ENCODE measurements around the gene DAND5. TPM values are rescaled to one million over a fixed set of nuclear protein-coding genes. Genes with fewer than 3 reads are reported as not detected.

The DAND5 gene
- total and polyA plus RNA-seq, 2 donors (not counting 1 experiment from before 2014, with no cell fraction given), result not detected

GRCh38 chr19:12994701-12995595, 25.6 kb downstream of the DAND5 start, which contains the start of gene NFIX:
Gene NFIX, plus strand, starts transcription at chr19:12995475. Its CDS starts 363 bp downstream, at chr19:12995838.
- peaks cover 0 to 24% (median 4%) of the 10 kb centered on the region in 4 experiments for H3K27me3 ChIP-seq (replicated peaks in 1 of 4; ENCODE audit: control extremely low read depth in 1 of 4, control insufficient read depth in 3 of 4, insufficient read depth in 4 of 4, low read length in 3 of 4)
- H3K4me1 Mint-ChIP-seq, result peaks cover 17% of the 10 kb centered on the region

More at GRCh38 chr19:12994701-12995595, 25.6 kb downstream of the DAND5 start, which contains the start of gene NFIX:
- Histone ChIP-seq H3K36me3 (replicated peaks in 1 of 2; ENCODE audit: control extremely low read depth in 1 of 2, control insufficient read depth in 1 of 2, extremely low read depth in 1 of 2, insufficient read depth in 2 of 2, low read length in 1 of 2) (no peaks in the 10 kb centered on the region), H3K9me3 (ENCODE audit: control extremely low read depth in 1 of 3, control insufficient read depth in 2 of 3, insufficient read depth in 1 of 3, low read length in 2 of 3) (peaks cover 0 to 2% (median 0%) of the 10 kb centered on the region in 3 donors), H3K9ac (ENCODE audit: low read length) (peak within 1 kb of the TSS; percentile 70), H4K20me1 (ENCODE audit: control insufficient read depth, insufficient read depth, low read length, poor library complexity, severe bottlenecking) (no peaks in the 10 kb centered on the region), H3K79me2 (ENCODE audit: control insufficient read depth, insufficient read depth, low read length) (no peaks in the 10 kb centered on the region), H3K4me1 (ENCODE audit: control insufficient read depth in 2 of 2, insufficient read depth in 2 of 2, low read length in 2 of 2) (peaks cover 10 to 11% of the 10 kb centered on the region in 2 donors), H3K27ac (ENCODE audit: low read length in 2 of 2) (no peak within 1 kb of the TSS), H3K4me2 (replicated peaks; ENCODE audit: low read depth, low read length, poor library complexity, severe bottlenecking) (peak within 1 kb of the TSS; percentile 95), H3K4me3 (ENCODE audit: control extremely low read depth in 1 of 5, extremely low read depth in 1 of 5, insufficient read depth in 1 of 5, low read depth in 2 of 5, low read length in 4 of 5) (peak within 1 kb of the TSS; percentile 31 to 65 (median 60)), H2AFZ (ENCODE audit: insufficient read depth, low read depth, low read length, poor library complexity, severe bottlenecking) (peak within 1 kb of the TSS; percentile 83)
- ATAC-seq (ENCODE audit: low read depth) (peak; percentile 72), DNase-seq (peak; percentile 76)
- ChIA-PET CTCF (interaction anchor here (0.6 kb wide), 1 partner anchor 149 kb away, joined by 4 read pairs; no protein-coding TSS in a partner anchor), POLR2A (no interaction called here)
- Mint-ChIP-seq H3K4me3 (peak within 1 kb of the TSS; percentile 98), H3K9me3 (ENCODE audit: insufficient read depth) (no peaks in the 10 kb centered on the region), H3K27ac (peak within 1 kb of the TSS; percentile 88), H3K27me3 (peaks cover 24% of the 10 kb centered on the region)
- no peak for TF ChIP-seq EZH2 (IDR thresholded peaks at IDR 0.05; ENCODE audit: borderline replicate concordance, insufficient read depth, low read depth, low read length, poor library complexity, severe bottlenecking)
- TF ChIP-seq, protein P1, sequence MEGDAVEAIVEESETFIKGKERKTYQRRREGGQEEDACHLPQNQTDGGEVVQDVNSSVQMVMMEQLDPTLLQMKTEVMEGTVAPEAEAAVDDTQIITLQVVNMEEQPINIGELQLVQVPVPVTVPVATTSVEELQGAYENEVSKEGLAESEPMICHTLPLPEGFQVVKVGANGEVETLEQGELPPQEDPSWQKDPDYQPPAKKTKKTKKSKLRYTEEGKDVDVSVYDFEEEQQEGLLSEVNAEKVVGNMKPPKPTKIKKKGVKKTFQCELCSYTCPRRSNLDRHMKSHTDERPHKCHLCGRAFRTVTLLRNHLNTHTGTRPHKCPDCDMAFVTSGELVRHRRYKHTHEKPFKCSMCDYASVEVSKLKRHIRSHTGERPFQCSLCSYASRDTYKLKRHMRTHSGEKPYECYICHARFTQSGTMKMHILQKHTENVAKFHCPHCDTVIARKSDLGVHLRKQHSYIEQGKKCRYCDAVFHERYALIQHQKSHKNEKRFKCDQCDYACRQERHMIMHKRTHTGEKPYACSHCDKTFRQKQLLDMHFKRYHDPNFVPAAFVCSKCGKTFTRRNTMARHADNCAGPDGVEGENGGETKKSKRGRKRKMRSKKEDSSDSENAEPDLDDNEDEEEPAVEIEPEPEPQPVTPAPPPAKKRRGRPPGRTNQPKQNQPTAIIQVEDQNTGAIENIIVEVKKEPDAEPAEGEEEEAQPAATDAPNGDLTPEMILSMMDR (IDR thresholded peaks at IDR 0.05), result no peak
- 10% methylated on average over 60 of the region's 84 CpGs for WGBS (ENCODE audit: insufficient coverage)
- intact Hi-C loops (cut with micrococcal nuclease), result loop anchor here (5.0 kb wide), 1 partner anchor 1228 kb away; the partner anchor contains the start of gene ZNF441

Data from B cell (primary cell).